HS-27A (cell line): Measurements from ENCODE around the gene CFAP210.
"Not testable (repeated sequence)": the region's sequence is repeated elsewhere in the genome, so short reads cannot be mapped to it uniquely, and the experiment has no call there.

ENCODE experiments used
- DNase-seq: peaks from one replicate; pipeline ENCODE4 v3.0.0-alpha.2; 2012; ENCODE audit warnings: low read depth, missing footprints

The CFAP210 gene

DNA sequence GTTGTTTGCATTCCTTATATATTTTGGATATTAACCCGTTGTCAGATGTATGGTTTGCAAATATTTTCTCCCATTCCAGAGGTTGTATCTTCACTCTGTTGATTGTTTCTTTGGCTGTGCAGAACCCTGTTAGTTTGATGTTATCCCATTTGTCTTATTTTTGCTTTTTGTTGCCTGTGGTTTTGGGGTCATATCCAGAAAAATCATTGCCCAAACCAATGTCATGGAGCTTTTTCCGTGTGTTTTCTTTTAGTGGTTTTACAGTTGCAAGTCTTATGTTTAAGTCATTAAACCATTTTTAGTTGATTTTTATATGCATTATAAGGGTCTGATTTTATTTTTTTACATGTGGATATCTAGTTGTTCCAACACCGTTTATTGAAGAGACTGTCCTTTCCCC, 74.3 kb downstream of the CFAP210 start:
- no peak for DNase-seq

GRCh38 chr2:169615982-169616381, 78.2 kb downstream of the CFAP210 start:
- DNase-seq, result not testable (repeated sequence)

- DNase-seq, result no peak
Observed at GRCh38 chr2:169613876-169614275, 80.3 kb downstream of the CFAP210 start.

DNA sequence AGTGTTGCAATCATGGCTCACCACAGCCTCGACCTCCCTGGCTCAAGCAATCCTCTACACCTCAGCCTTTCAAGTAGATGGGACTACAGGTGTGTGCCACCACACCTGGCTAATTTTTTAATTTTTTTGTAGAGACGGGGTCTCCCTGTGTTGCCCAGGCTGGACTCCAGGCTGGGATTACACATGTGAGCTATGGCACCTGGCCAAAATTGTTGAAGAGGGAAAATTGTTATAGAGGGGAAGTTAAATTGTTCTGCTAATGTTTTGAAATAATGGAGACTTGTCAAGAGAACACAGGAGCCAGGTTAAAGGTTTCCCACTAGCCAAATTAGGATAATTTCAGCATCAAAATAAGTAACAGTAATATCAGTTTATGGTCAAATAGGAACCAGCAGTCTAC, 84.9 kb downstream of the CFAP210 start:
- no peak for DNase-seq

- DNase-seq, result no peak
Observed at GRCh38 chr2:169599568-169599967, 94.6 kb downstream of the CFAP210 start.

DNA sequence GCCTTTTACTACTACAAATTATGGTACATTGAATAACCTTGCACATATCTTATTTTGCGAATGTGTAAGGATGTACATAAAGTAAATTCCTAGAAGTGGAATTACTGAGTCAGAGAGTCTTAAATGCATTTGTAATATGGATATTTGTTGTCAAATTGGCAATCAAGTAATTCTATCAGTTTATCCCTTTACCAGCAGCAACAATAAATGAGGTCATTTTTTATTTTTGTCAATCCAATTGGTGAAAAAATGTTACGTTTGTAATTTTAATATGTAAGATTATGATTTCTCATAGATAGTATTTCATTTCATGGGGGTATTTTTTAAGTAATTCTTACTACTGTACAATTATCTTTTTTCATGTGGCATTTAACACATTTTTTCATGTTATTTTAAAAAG, 95.2 kb downstream of the CFAP210 start:
- no peak for DNase-seq

- not testable (repeated sequence) for DNase-seq
Observed at GRCh38 chr2:169596546-169596945, 97.7 kb downstream of the CFAP210 start.
